Measurements from ENCODE around the gene CDCA3. TPM values are rescaled to one million over a fixed set of nuclear protein-coding genes. Genes with fewer than 3 reads are reported as not detected.

Gene CDCA3
- polyA plus RNA-seq, 1 experiment, result 11.6 TPM

GRCh38 chr12:6837370-6838060, 13.6 kb downstream of the CDCA3 start:
- ChIA-PET POLR2A (no interaction called here), CTCF (interaction anchor here (1.4 kb wide), 1 partner anchor 11 kb away, joined by 6 read pairs; no protein-coding TSS in a partner anchor)
- Histone ChIP-seq H3K27ac (ENCODE audit: low read depth, low read length) (no peak overlapping the region), H3K9me3 (ENCODE audit: control insufficient read depth, insufficient read depth, low read length) (no peaks in the 10 kb centered on the region; the same call in 1 of the 2 replicates), H3K4me3 (ENCODE audit: low read depth, low read length) (no peak overlapping the region), H3K27me3 (ENCODE audit: control insufficient read depth, insufficient read depth, low read length) (no peaks in the 10 kb centered on the region)
- TF ChIP-seq CTCF (IDR thresholded peaks at IDR 0.05; ENCODE audit: low read depth, low read length), result no peak
- DNase-seq (ENCODE audit: low read depth, low spot score), result no peak

- ChIA-PET CTCF (interaction anchor here (1.4 to 2.9 kb wide), 2 partner anchors 12 to 84 kb away, joined by 6 to 25 read pairs; partner anchors contain the start of gene MLF2), POLR2A (no interaction called here)
- TF ChIP-seq CTCF (IDR thresholded peaks at IDR 0.05; ENCODE audit: low read depth, low read length), result no peak
- Histone ChIP-seq H3K4me3 (ENCODE audit: low read depth, low read length) (no peak overlapping the region), H3K27me3 (ENCODE audit: control insufficient read depth, insufficient read depth, low read length) (no peaks in the 10 kb centered on the region), H3K27ac (ENCODE audit: low read depth, low read length) (no peak overlapping the region), H3K9me3 (ENCODE audit: control insufficient read depth, insufficient read depth, low read length) (no peaks in the 10 kb centered on the region; the same call in 1 of the 2 replicates)
- DNase-seq (ENCODE audit: low read depth, low spot score), result no peak
Observed at GRCh38 chr12:6836851-6837250, 14.2 kb downstream of the CDCA3 start.

GRCh38 chr12:6834873-6835272, 16.2 kb downstream of the CDCA3 start:
- no peak for DNase-seq (ENCODE audit: low read depth, low spot score)

GRCh38 chr12:6834254-6834653, 16.8 kb downstream of the CDCA3 start:
- H3K27ac ChIP-seq (ENCODE audit: low read depth, low read length), result no peak overlapping the region
- no peaks in the 10 kb centered on the region for H3K27me3 ChIP-seq (ENCODE audit: control insufficient read depth, insufficient read depth, low read length)
- H3K4me3 ChIP-seq (ENCODE audit: low read depth, low read length), result no peak overlapping the region
- DNase-seq (ENCODE audit: low read depth, low spot score), result no peak
- no peak for TF ChIP-seq CTCF (IDR thresholded peaks at IDR 0.05; ENCODE audit: low read depth, low read length)
- CTCF ChIA-PET, result interaction anchor here (0.7 to 3.0 kb wide), 12 partner anchors 8 to 264 kb away, joined by 3 to 27 read pairs (median 4); partner anchors contain the start of genes CDCA3, MLF2, PTMS and SPSB2
- POLR2A ChIA-PET, result interaction anchor here (0.7 kb wide), 1 partner anchor 146 kb away, joined by 4 read pairs; no protein-coding TSS in a partner anchor
- no peaks in the 10 kb centered on the region; the same call in 1 of the 2 replicates for H3K9me3 ChIP-seq (ENCODE audit: control insufficient read depth, insufficient read depth, low read length)

More at GRCh38 chr12:6834873-6835272, 16.2 kb downstream of the CDCA3 start:
- no peak for TF ChIP-seq CTCF (IDR thresholded peaks at IDR 0.05; ENCODE audit: low read depth, low read length)
- Histone ChIP-seq H3K27ac (ENCODE audit: low read depth, low read length) (no peak overlapping the region), H3K27me3 (ENCODE audit: control insufficient read depth, insufficient read depth, low read length) (no peaks in the 10 kb centered on the region), H3K4me3 (ENCODE audit: low read depth, low read length) (no peak overlapping the region), H3K9me3 (ENCODE audit: control insufficient read depth, insufficient read depth, low read length) (no peaks in the 10 kb centered on the region; the same call in 1 of the 2 replicates)
- ChIA-PET POLR2A (interaction anchor here (0.7 kb wide), 1 partner anchor 9 kb away, joined by 4 read pairs; no protein-coding TSS in a partner anchor), CTCF (interaction anchor here (0.8 to 3.0 kb wide), 12 partner anchors 7 to 265 kb away, joined by 3 to 27 read pairs (median 4); partner anchors contain the start of genes CDCA3, MLF2, PTMS and USP5)
